Muscle layer of duodenum (tissue), 2 donors: ENCODE measurements around the gene FAM161B.
"Not testable (repeated sequence)": the region's sequence is repeated elsewhere in the genome, so short reads cannot be mapped to it uniquely, and the experiment has no call there.

Experiments
- H3K27ac ChIP-seq: one replicate; pipeline ENCODE4 v1.7.0; 2013; ENCODE audit warnings: mild to moderate bottlenecking, low read length
- H3K27me3 ChIP-seq: one replicate; pipeline ENCODE4 v1.7.0; 2013; ENCODE audit warnings: low read depth, mild to moderate bottlenecking, control low read depth, low read length
- H3K36me3 ChIP-seq, 2 donors: one replicate each; pipeline ENCODE4 v1.7.0; 2013; ENCODE audit warnings: low read length in 2 of 2, control low read depth in 1 of 2, mild to moderate bottlenecking in 1 of 2; ENCODE audit not compliant: insufficient read depth in 2 of 2, control insufficient read depth in 1 of 2
- H3K4me1 ChIP-seq, 2 donors: one replicate each; pipeline ENCODE4 v1.7.0; 2013; ENCODE audit warnings: low read length in 2 of 2, mild to moderate bottlenecking in 2 of 2, control low read depth in 1 of 2, moderate library complexity in 1 of 2; ENCODE audit not compliant: insufficient read depth in 2 of 2, control insufficient read depth in 1 of 2
- H3K4me3 ChIP-seq, 2 donors: one replicate each; pipeline ENCODE4 v1.7.0; 2013; ENCODE audit warnings: low read length in 2 of 2, low read depth in 1 of 2, mild to moderate bottlenecking in 1 of 2
- H3K9me3 ChIP-seq, 2 donors: one replicate each; pipeline ENCODE4 v1.7.0; 2013; ENCODE audit warnings: low read length in 2 of 2, control low read depth in 1 of 2, mild to moderate bottlenecking in 1 of 2; ENCODE audit not compliant: control insufficient read depth in 1 of 2
- donor health status: healthy.

The FAM161B gene

GRCh38 chr14:73937012-73937411, 12.9 kb downstream of the FAM161B start:
- Histone ChIP-seq H3K36me3 (peaks cover 21 to 57% of the 10 kb centered on the region in 2 donors), H3K9me3 (no peaks in the 10 kb centered on the region), H3K27ac (no peak overlapping the region), H3K4me1 (no peaks in the 10 kb centered on the region), H3K27me3 (no peaks in the 10 kb centered on the region), H3K4me3 (no peak overlapping the region)

- no peaks in the 10 kb centered on the region for H3K27me3 ChIP-seq
- no peaks in the 10 kb centered on the region for H3K9me3 ChIP-seq
- no peaks in the 10 kb centered on the region for H3K4me1 ChIP-seq
- no peak overlapping the region for H3K27ac ChIP-seq
- no peak overlapping the region for H3K4me3 ChIP-seq
- peaks cover 26 to 62% of the 10 kb centered on the region in 2 donors for H3K36me3 ChIP-seq
These were observed 13.3 kb downstream of the FAM161B start for GRCh38 chr14:73936548-73936947.

- no peaks in the 10 kb centered on the region for H3K9me3 ChIP-seq
- H3K36me3 ChIP-seq = peaks cover 33 to 68% of the 10 kb centered on the region in 2 donors
These were observed 14.2 kb downstream of the FAM161B start for GRCh38 chr14:73935666-73936065.

GRCh38 chr14:73924337-73924736, 25.6 kb downstream of the FAM161B start:
- Histone ChIP-seq H3K27me3 (no peaks in the 10 kb centered on the region), H3K4me3 (no peak overlapping the region), H3K4me1 (no peaks in the 10 kb centered on the region), H3K27ac (no peak overlapping the region), H3K36me3 (peaks cover 63 to 89% of the 10 kb centered on the region in 2 donors), H3K9me3 (no peaks in the 10 kb centered on the region)

More at GRCh38 chr14:73935666-73936065, 14.2 kb downstream of the FAM161B start:
- no peaks in the 10 kb centered on the region for H3K27me3 ChIP-seq
- H3K4me3 ChIP-seq = no peak overlapping the region
- H3K27ac ChIP-seq = no peak overlapping the region
- no peaks in the 10 kb centered on the region for H3K4me1 ChIP-seq

GRCh38 chr14:73919457-73919856, 30.4 kb downstream of the FAM161B start:
- peaks cover 38 to 50% of the 10 kb centered on the region in 2 donors for H3K36me3 ChIP-seq
- H3K9me3 ChIP-seq = not testable (repeated sequence)

GRCh38 chr14:73916324-73916723, 33.6 kb downstream of the FAM161B start:
- H3K27me3 ChIP-seq = no peaks in the 10 kb centered on the region
- no peaks in the 10 kb centered on the region for H3K9me3 ChIP-seq
- no peak overlapping the region for H3K27ac ChIP-seq
- peaks cover 20 to 42% of the 10 kb centered on the region in 2 donors for H3K36me3 ChIP-seq
- H3K4me3 ChIP-seq = no peak overlapping the region
- no peaks in the 10 kb centered on the region for H3K4me1 ChIP-seq

More at GRCh38 chr14:73919457-73919856, 30.4 kb downstream of the FAM161B start:
- H3K4me1 ChIP-seq, H3K4me3 ChIP-seq, H3K27me3 ChIP-seq, H3K27ac ChIP-seq: not testable (repeated sequence)

- H3K9me3 ChIP-seq = no peaks in the 10 kb centered on the region
- peaks cover 40 to 53% of the 10 kb centered on the region in 2 donors for H3K36me3 ChIP-seq
- H3K4me1 ChIP-seq = no peaks in the 10 kb centered on the region
- H3K4me3 ChIP-seq = no peak overlapping the region
- no peaks in the 10 kb centered on the region for H3K27me3 ChIP-seq
- no peak overlapping the region for H3K27ac ChIP-seq
These were observed 36.6 kb downstream of the FAM161B start for GRCh38 chr14:73913256-73913655.

DNA sequence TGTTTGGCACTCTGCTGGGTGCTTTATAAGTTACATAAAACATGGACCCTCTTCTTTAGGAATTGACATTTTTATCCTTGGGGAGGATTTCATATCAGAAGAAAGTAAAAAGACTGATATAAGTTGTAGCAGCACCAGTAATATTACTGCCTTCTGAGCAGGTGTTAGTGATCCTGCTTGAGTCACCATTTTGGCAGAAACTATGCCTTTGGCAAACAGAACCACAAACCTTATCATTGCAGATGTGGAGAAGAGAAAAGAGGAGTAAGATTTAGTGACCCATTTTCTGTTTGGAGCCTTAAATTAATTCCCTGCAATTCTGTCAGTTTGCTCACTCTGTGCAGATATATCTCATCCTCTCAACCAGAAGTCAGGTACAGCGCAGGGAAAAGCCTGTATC, 40.2 kb downstream of the FAM161B start:
- H3K36me3 ChIP-seq = peaks cover 55 to 80% of the 10 kb centered on the region in 2 donors
- H3K4me1 ChIP-seq = no peaks in the 10 kb centered on the region

GRCh38 chr14:73903028-73903427, 46.9 kb downstream of the FAM161B start:
- Histone ChIP-seq H3K27me3 (no peaks in the 10 kb centered on the region), H3K9me3 (no peaks in the 10 kb centered on the region), H3K27ac (no peak overlapping the region), H3K4me1 (no peaks in the 10 kb centered on the region), H3K36me3 (peaks cover 61 to 62% of the 10 kb centered on the region in 2 donors), H3K4me3 (no peak overlapping the region)

More for the DNA sequence above, 40.2 kb downstream of the FAM161B start:
- Histone ChIP-seq H3K27ac (no peak overlapping the region), H3K9me3 (no peaks in the 10 kb centered on the region), H3K4me3 (no peak overlapping the region), H3K27me3 (no peaks in the 10 kb centered on the region)

GRCh38 chr14:73896521-73896920, 53.4 kb downstream of the FAM161B start:
- Histone ChIP-seq H3K36me3 (peaks cover 55 to 59% of the 10 kb centered on the region in 2 donors), H3K27ac (peak overlapping the region; percentile 74), H3K4me3 (no peak overlapping the region), H3K9me3 (no peaks in the 10 kb centered on the region), H3K27me3 (no peaks in the 10 kb centered on the region), H3K4me1 (no peaks in the 10 kb centered on the region)

DNA sequence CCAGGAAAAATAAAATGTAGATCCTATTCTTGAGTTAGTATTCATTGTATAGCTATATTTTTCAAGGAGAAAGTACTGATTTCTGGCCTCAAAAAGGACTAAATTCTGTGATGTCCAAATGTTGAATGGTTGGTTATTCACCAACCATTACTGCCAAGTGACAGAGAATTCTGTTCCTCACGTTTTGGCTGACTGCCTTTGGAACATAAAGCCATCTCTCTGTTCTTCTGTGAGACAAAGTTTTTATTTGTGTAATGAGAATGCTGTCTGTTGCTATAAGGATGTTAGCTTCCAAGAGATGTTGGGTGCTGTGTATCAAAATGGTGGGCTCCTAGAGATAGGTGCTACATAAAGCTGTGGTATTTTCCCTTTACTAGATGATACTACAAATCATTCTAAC, 54.0 kb downstream of the FAM161B start:
- Histone ChIP-seq H3K36me3 (peaks cover 55 to 56% of the 10 kb centered on the region in 2 donors), H3K27me3 (no peaks in the 10 kb centered on the region), H3K27ac (no peak overlapping the region)

GRCh38 chr14:73894180-73894687, 55.7 kb downstream of the FAM161B start:
- not testable (repeated sequence) for H3K4me3 ChIP-seq, H3K27ac ChIP-seq, H3K4me1 ChIP-seq, H3K9me3 ChIP-seq, H3K27me3 ChIP-seq
- peaks cover 45 to 46% of the 10 kb centered on the region in 2 donors for H3K36me3 ChIP-seq

More for the DNA sequence above, 54.0 kb downstream of the FAM161B start:
- Histone ChIP-seq H3K4me3 (no peak overlapping the region), H3K9me3 (no peaks in the 10 kb centered on the region), H3K4me1 (no peaks in the 10 kb centered on the region)
